Measurements from ENCODE around the gene PLCB1.

Gene PLCB1

GRCh38 chr20:8317448-8317847, 185.4 kb downstream of the PLCB1 start:
- Histone ChIP-seq H3K27ac (ENCODE audit: low read depth, low read length) (no peak overlapping the region), H3K79me1 (ENCODE audit: low read length) (no peaks in the 10 kb centered on the region), H3K9ac (ENCODE audit: low read length) (no peak overlapping the region), H2BK120ac (ENCODE audit: insufficient read depth, low read length, poor library complexity) (no peak overlapping the region), H3K27me3 (ENCODE audit: insufficient read depth, low read length) (no peaks in the 10 kb centered on the region), H3K36me3 (ENCODE audit: control insufficient read depth in 1 of 2, insufficient read depth in 2 of 2, low read length in 2 of 2) (no peaks in the 10 kb centered on the region), H3K9me3 (ENCODE audit: insufficient read depth, low read depth, low read length) (no peaks in the 10 kb centered on the region), H2AK5ac (ENCODE audit: low read length) (no peak overlapping the region), H4K12ac (ENCODE audit: low read depth, low read length) (no peak overlapping the region), H2BK5ac (ENCODE audit: low read depth, low read length, poor library complexity) (no peak overlapping the region), H3K4me3 (ENCODE audit: low read depth, low read length) (no peak overlapping the region), H3K79me2 (ENCODE audit: control insufficient read depth, insufficient read depth, low read length, poor library complexity) (no peaks in the 10 kb centered on the region), H3K23ac (ENCODE audit: low read length) (no peak overlapping the region), H3K4me2 (ENCODE audit: low read length) (no peak overlapping the region), H2AFZ (ENCODE audit: insufficient read depth, low read length, poor library complexity) (no peak overlapping the region), H3K4me1 (ENCODE audit: control insufficient read depth in 1 of 2, insufficient read depth in 2 of 2, low read length in 2 of 2) (no peaks in the 10 kb centered on the region), H4K8ac (ENCODE audit: low read depth, low read length) (no peak overlapping the region), H3K4ac (ENCODE audit: low read depth, low read length) (no peak overlapping the region), H3K14ac (ENCODE audit: low read length) (no peak overlapping the region), H3K18ac (ENCODE audit: low read length) (no peak overlapping the region), H2BK12ac (ENCODE audit: low read length) (no peak overlapping the region), H4K91ac (ENCODE audit: low read depth, low read length) (no peak overlapping the region)
- DNase-seq = no peak
- no CpG with 5 or more reads among the region's 1 CpG for WGBS (ENCODE audit: extremely low coverage, insufficient coverage, insufficient read length)

DNA sequence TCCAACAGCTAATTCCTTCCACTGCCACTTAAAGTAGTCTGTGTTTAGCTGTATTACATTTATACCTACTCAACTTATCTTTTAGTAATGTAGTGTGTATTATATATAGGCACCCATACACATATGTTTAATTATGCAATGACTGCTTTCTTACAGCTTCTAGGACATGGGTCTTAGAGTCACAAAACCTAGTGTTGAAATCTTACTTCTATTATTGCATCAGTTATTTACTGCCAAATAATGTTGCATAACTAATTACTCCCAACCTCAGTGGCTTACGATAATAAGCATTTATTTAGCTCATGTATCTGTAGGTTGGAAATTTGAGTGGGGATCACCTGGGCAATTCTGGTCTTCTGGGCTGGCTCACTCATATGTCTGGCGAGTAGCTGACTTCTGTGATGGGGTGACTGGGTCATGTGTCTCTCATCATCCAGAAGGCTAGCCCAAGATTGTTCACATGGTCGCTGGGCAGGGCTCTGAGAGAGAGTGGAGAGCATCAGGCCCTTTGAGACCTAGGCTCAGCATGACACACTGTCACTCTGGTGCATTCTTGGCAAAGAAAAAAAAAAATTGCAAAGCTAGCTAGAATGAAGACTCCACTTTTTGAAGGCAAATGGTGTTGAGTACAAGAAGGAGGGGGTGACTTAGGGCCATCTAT, 187.0 kb downstream of the PLCB1 start:
- Histone ChIP-seq H2BK120ac (ENCODE audit: insufficient read depth, low read length, poor library complexity) (no peak overlapping the region), H2AK5ac (ENCODE audit: low read length) (no peak overlapping the region), H3K27me3 (ENCODE audit: insufficient read depth, low read length) (no peaks in the 10 kb centered on the region), H3K79me2 (ENCODE audit: control insufficient read depth, insufficient read depth, low read length, poor library complexity) (no peaks in the 10 kb centered on the region), H3K23ac (ENCODE audit: low read length) (no peak overlapping the region), H2BK5ac (ENCODE audit: low read depth, low read length, poor library complexity) (no peak overlapping the region), H3K18ac (ENCODE audit: low read length) (no peak overlapping the region), H4K91ac (ENCODE audit: low read depth, low read length) (no peak overlapping the region), H3K4ac (ENCODE audit: low read depth, low read length) (no peak overlapping the region), H3K27ac (ENCODE audit: low read depth, low read length) (no peak overlapping the region), H3K9me3 (ENCODE audit: insufficient read depth, low read depth, low read length) (no peaks in the 10 kb centered on the region), H3K79me1 (ENCODE audit: low read length) (no peaks in the 10 kb centered on the region), H3K9ac (ENCODE audit: low read length) (no peak overlapping the region), H3K4me1 (ENCODE audit: control insufficient read depth in 1 of 2, insufficient read depth in 2 of 2, low read length in 2 of 2) (peaks cover 0 to 3% of the 10 kb centered on the region in 2 experiments), H3K14ac (ENCODE audit: low read length) (no peak overlapping the region), H3K36me3 (ENCODE audit: control insufficient read depth in 1 of 2, insufficient read depth in 2 of 2, low read length in 2 of 2) (no peaks in the 10 kb centered on the region), H3K4me3 (ENCODE audit: low read depth, low read length) (no peak overlapping the region), H4K12ac (ENCODE audit: low read depth, low read length) (no peak overlapping the region), H4K8ac (ENCODE audit: low read depth, low read length) (no peak overlapping the region), H2BK12ac (ENCODE audit: low read length) (no peak overlapping the region), H2AFZ (ENCODE audit: insufficient read depth, low read length, poor library complexity) (no peak overlapping the region), H3K4me2 (ENCODE audit: low read length) (no peak overlapping the region)
- DNase-seq = no peak
- no CpG with 5 or more reads among the region's 3 CpGs for WGBS (ENCODE audit: extremely low coverage, insufficient coverage, insufficient read length)

GRCh38 chr20:8320306-8320705, 188.2 kb downstream of the PLCB1 start:
- Histone ChIP-seq H3K14ac (ENCODE audit: low read length) (no peak overlapping the region), H3K27ac (ENCODE audit: low read depth, low read length) (no peak overlapping the region), H3K36me3 (ENCODE audit: control insufficient read depth in 1 of 2, insufficient read depth in 2 of 2, low read length in 2 of 2) (no peaks in the 10 kb centered on the region), H2BK12ac (ENCODE audit: low read length) (no peak overlapping the region), H4K91ac (ENCODE audit: low read depth, low read length) (no peak overlapping the region), H3K18ac (ENCODE audit: low read length) (no peak overlapping the region), H3K4me2 (ENCODE audit: low read length) (no peak overlapping the region), H3K4me3 (ENCODE audit: low read depth, low read length) (no peak overlapping the region), H2AFZ (ENCODE audit: insufficient read depth, low read length, poor library complexity) (no peak overlapping the region), H3K4ac (ENCODE audit: low read depth, low read length) (no peak overlapping the region), H3K9ac (ENCODE audit: low read length) (no peak overlapping the region), H3K27me3 (ENCODE audit: insufficient read depth, low read length) (no peaks in the 10 kb centered on the region), H3K79me2 (ENCODE audit: control insufficient read depth, insufficient read depth, low read length, poor library complexity) (no peaks in the 10 kb centered on the region), H3K23ac (ENCODE audit: low read length) (no peak overlapping the region), H4K8ac (ENCODE audit: low read depth, low read length) (no peak overlapping the region), H4K12ac (ENCODE audit: low read depth, low read length) (no peak overlapping the region), H3K79me1 (ENCODE audit: low read length) (no peaks in the 10 kb centered on the region), H2AK5ac (ENCODE audit: low read length) (no peak overlapping the region), H3K9me3 (ENCODE audit: insufficient read depth, low read depth, low read length) (no peaks in the 10 kb centered on the region), H3K4me1 (ENCODE audit: control insufficient read depth in 1 of 2, insufficient read depth in 2 of 2, low read length in 2 of 2) (peaks cover 0 to 3% of the 10 kb centered on the region in 2 experiments), H2BK120ac (ENCODE audit: insufficient read depth, low read length, poor library complexity) (no peak overlapping the region), H2BK5ac (ENCODE audit: low read depth, low read length, poor library complexity) (no peak overlapping the region)
- DNase-seq = no peak
- no CpG with 5 or more reads among the region's 1 CpG for WGBS (ENCODE audit: extremely low coverage, insufficient coverage, insufficient read length)

DNA sequence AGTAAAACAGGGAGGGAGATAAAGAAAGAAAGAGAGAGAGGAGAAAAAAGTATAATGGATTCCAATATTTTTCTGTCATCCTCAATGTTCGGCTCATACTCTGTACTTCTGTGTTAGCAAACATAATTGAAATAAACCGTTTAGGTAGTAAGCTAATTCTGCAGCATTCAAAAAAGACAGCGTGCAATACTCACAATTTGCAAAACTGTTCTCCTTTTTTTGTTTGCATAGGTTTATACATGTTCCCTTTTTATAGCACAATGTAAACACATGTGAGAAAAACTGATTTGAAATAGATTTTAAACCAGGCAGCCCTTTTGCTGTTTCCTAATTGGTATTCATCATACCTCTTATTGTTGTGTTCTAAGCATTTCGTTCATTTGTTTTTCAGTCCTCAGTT, 188.9 kb downstream of the PLCB1 start:
- no peak overlapping the region for H3K27ac ChIP-seq (ENCODE audit: low read depth, low read length)
- no peaks in the 10 kb centered on the region for H3K9me3 ChIP-seq (ENCODE audit: insufficient read depth, low read depth, low read length)
- no peak overlapping the region for H2AK5ac ChIP-seq (ENCODE audit: low read length)
- no peak overlapping the region for H2BK12ac ChIP-seq (ENCODE audit: low read length)
- no peak overlapping the region for H2BK120ac ChIP-seq (ENCODE audit: insufficient read depth, low read length, poor library complexity)
- H3K4me3 ChIP-seq (ENCODE audit: low read depth, low read length) = no peak overlapping the region
- no peaks in the 10 kb centered on the region for H3K79me1 ChIP-seq (ENCODE audit: low read length)
- no peak overlapping the region for H3K18ac ChIP-seq (ENCODE audit: low read length)
- H4K12ac ChIP-seq (ENCODE audit: low read depth, low read length) = no peak overlapping the region
- peaks cover 0 to 3% of the 10 kb centered on the region in 2 experiments for H3K4me1 ChIP-seq (ENCODE audit: control insufficient read depth in 1 of 2, insufficient read depth in 2 of 2, low read length in 2 of 2)
- no peak overlapping the region for H3K4me2 ChIP-seq (ENCODE audit: low read length)
- no peak overlapping the region for H3K14ac ChIP-seq (ENCODE audit: low read length)
- no peak overlapping the region for H3K9ac ChIP-seq (ENCODE audit: low read length)
- H3K36me3 ChIP-seq (ENCODE audit: control insufficient read depth in 1 of 2, insufficient read depth in 2 of 2, low read length in 2 of 2) = no peaks in the 10 kb centered on the region
- H3K23ac ChIP-seq (ENCODE audit: low read length) = no peak overlapping the region
- no peaks in the 10 kb centered on the region for H3K79me2 ChIP-seq (ENCODE audit: control insufficient read depth, insufficient read depth, low read length, poor library complexity)
- H2BK5ac ChIP-seq (ENCODE audit: low read depth, low read length, poor library complexity) = no peak overlapping the region
- H3K4ac ChIP-seq (ENCODE audit: low read depth, low read length) = no peak overlapping the region
- WGBS (ENCODE audit: extremely low coverage, insufficient coverage, insufficient read length) = no CpG with 5 or more reads among the region's 4 CpGs
- no peak overlapping the region for H4K91ac ChIP-seq (ENCODE audit: low read depth, low read length)
- no peaks in the 10 kb centered on the region for H3K27me3 ChIP-seq (ENCODE audit: insufficient read depth, low read length)
- no peak overlapping the region for H4K8ac ChIP-seq (ENCODE audit: low read depth, low read length)
- H2AFZ ChIP-seq (ENCODE audit: insufficient read depth, low read length, poor library complexity) = no peak overlapping the region
- no peak for DNase-seq

Data from trophoblast cell (in vitro differentiated cells and primary cell).